Vagina (tissue), 2 donors: Measurements from ENCODE around the gene MSH3. TPM values are rescaled to one million over a fixed set of nuclear protein-coding genes. Genes with fewer than 3 reads are reported as not detected.

Experiments
- DNase-seq, 2 donors: peaks; one replicate each; pipeline ENCODE4 v3.0.0-alpha.2; 2017; ENCODE audit errors: extremely low spot score in 2 of 2
- H3K27ac ChIP-seq: fragments of 200-600 bp; sonication (generic); one replicate; pipeline ENCODE4 v1.5.1; 2019
- H3K27me3 ChIP-seq: fragments of 200-600 bp; sonication (generic); one replicate; pipeline ENCODE4 v1.5.1; 2019
- H3K36me3 ChIP-seq, 2 donors: fragments of 200-600 bp; sonication (generic); one replicate each; pipeline ENCODE4 v1.5.1; 2017 to 2019
- H3K4me1 ChIP-seq: fragments of 200-600 bp; sonication (generic); one replicate; pipeline ENCODE4 v1.5.1; 2019
- H3K4me3 ChIP-seq, 2 donors: fragments of 200-600 bp; sonication (generic); 1 replicate in 1 of 2; 2 replicates in 1 of 2; pipeline ENCODE4 v1.5.1; 2016 to 2019
- H3K9me3 ChIP-seq: fragments of 200-600 bp; sonication (generic); one replicate; pipeline ENCODE4 v1.5.1; 2019
- POLR2A ChIP-seq, 2 donors: fragments of 450-650 bp; IDR thresholded peaks; one replicate each; pipeline ENCODE4 v1.6.1; 2017; ENCODE audit warnings: antibody characterized with exemption in 2 of 2, mild to moderate bottlenecking in 2 of 2, moderate library complexity in 2 of 2
- POLR2AphosphoS5 ChIP-seq, 2 donors: sonication (generic); formaldehyde crosslinking; IDR thresholded peaks; one replicate each; pipeline ENCODE4 v1.9.0; 2017; ENCODE audit warnings: antibody characterized with exemption in 2 of 2, mild to moderate bottlenecking in 2 of 2, low read depth in 1 of 2; ENCODE audit not compliant: insufficient read depth in 1 of 2
- intact Hi-C: fragments of 100-400 bp; cut with DNase I; formaldehyde crosslinking; loops from one replicate; pipeline ENCODE4 v1.15.1; 2023
- total RNA-seq: library from RNA; depleted of rRNA; stranded (reverse); fragments of >200 nt; gene quantifications from one replicate; pipeline ENCODE4 v1.2.3, GENCODE V29; 2016
- TF ChIP-seq, protein P1 (sequence below), 3 experiments: fragments of 450-650 bp in 2 of 3; fragments of 200-600 bp in 1 of 3; sonication (generic) in 1 of 3; IDR thresholded peaks; one replicate each; pipeline ENCODE4 v1.5.1; 2017 to 2019; ENCODE audit warnings: antibody characterized with exemption in 3 of 3, mild to moderate bottlenecking in 2 of 3, moderate library complexity in 2 of 3

MSH3 gene
- total RNA-seq, 1 donor from 2014 or later: 30.0 TPM

DNA sequence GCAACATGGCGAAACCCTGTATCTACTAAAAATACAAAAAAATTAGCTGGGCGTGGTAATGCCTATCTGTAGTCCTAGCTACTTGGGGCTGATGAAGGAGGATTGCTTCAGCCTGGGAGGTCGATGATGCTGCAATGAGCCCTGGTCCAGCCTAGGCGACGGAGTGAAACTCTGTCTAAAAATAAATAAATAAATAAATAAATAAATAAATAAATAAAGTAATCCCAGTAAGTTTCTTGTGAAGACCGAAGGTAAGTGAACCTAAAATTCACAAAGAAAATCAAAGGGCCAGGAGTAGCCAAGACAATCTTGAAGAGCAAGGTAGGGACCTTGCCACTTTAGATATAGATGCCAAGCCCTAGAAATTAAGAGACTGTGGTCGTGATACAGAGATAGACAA, 68.5 kb downstream of the MSH3 start:
- intact Hi-C loops: no loop called here
- Histone ChIP-seq H3K9me3 (no peaks in the 10 kb centered on the region), H3K36me3 (peaks cover 0 to 25% of the 10 kb centered on the region in 2 donors)

DNA sequence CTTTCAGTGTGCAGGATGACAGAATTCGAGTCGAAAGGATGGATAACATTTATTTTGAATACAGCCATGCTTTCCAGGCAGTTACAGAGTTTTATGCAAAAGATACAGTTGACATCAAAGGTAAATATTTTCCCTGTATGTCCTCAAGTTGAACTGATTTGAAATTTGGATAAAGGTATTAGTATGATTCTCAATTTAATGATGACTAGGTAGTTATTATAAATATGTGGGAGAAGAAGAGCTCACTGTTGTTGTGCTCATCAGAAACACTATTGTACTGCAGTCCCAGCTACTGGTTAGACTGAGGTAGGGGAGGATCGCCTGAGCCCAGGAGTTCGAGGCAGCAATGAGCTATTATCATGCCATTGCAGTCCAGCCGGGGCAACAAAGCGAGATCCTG, 71.0 kb downstream of the MSH3 start:
- H3K27me3 ChIP-seq: no peaks in the 10 kb centered on the region
- peaks cover 0 to 30% of the 10 kb centered on the region in 2 donors for H3K36me3 ChIP-seq
- no peak overlapping the region for H3K4me3 ChIP-seq
- TF ChIP-seq, protein P1, sequence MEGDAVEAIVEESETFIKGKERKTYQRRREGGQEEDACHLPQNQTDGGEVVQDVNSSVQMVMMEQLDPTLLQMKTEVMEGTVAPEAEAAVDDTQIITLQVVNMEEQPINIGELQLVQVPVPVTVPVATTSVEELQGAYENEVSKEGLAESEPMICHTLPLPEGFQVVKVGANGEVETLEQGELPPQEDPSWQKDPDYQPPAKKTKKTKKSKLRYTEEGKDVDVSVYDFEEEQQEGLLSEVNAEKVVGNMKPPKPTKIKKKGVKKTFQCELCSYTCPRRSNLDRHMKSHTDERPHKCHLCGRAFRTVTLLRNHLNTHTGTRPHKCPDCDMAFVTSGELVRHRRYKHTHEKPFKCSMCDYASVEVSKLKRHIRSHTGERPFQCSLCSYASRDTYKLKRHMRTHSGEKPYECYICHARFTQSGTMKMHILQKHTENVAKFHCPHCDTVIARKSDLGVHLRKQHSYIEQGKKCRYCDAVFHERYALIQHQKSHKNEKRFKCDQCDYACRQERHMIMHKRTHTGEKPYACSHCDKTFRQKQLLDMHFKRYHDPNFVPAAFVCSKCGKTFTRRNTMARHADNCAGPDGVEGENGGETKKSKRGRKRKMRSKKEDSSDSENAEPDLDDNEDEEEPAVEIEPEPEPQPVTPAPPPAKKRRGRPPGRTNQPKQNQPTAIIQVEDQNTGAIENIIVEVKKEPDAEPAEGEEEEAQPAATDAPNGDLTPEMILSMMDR (IDR thresholded peaks at IDR 0.05): no peak
- TF ChIP-seq POLR2AphosphoS5 (IDR thresholded peaks at IDR 0.05; ENCODE audit: insufficient read depth in 1 of 2, low read depth in 1 of 2): no peak
- no peak for TF ChIP-seq POLR2A (IDR thresholded peaks at IDR 0.05)
- intact Hi-C loops: no loop called here
- no peak overlapping the region for H3K27ac ChIP-seq
- DNase-seq: no peak
- no peaks in the 10 kb centered on the region for H3K9me3 ChIP-seq
- H3K4me1 ChIP-seq: no peaks in the 10 kb centered on the region

More for the DNA sequence above, 68.5 kb downstream of the MSH3 start:
- Histone ChIP-seq H3K27me3 (no peaks in the 10 kb centered on the region), H3K4me3 (no peak overlapping the region), H3K27ac (no peak overlapping the region), H3K4me1 (no peaks in the 10 kb centered on the region)
- TF ChIP-seq POLR2A (IDR thresholded peaks at IDR 0.05) (no peak), POLR2AphosphoS5 (IDR thresholded peaks at IDR 0.05; ENCODE audit: insufficient read depth in 1 of 2, low read depth in 1 of 2) (no peak)
- TF ChIP-seq, protein P1 (IDR thresholded peaks at IDR 0.05): no peak
- DNase-seq: no peak

DNA sequence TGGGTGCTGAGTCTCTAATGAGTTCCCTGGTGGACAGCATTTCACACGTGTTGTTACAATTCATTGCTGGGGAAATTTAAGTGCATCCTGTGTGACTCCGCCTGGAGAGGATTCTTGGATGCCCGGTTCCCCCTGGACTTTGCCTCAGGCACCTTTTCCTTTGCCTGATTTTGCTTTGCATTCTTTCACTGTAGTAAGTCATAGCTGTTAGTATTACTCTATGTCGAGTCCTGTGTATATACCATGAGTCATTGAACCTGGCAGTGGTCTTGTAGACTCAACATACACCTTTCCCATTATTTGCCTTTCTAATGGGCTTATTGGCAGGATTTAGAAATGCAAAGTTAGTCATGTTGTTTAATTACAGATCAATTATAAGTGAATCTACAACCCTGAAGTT, 82.3 kb downstream of the MSH3 start:
- TF ChIP-seq POLR2AphosphoS5 (IDR thresholded peaks at IDR 0.05; ENCODE audit: insufficient read depth in 1 of 2, low read depth in 1 of 2) (no peak), POLR2A (IDR thresholded peaks at IDR 0.05) (no peak)
- H3K36me3 ChIP-seq: no peaks in the 10 kb centered on the region
- intact Hi-C loops: no loop called here
- no peak overlapping the region for H3K4me3 ChIP-seq
- H3K27me3 ChIP-seq: no peaks in the 10 kb centered on the region
- no peaks in the 10 kb centered on the region for H3K4me1 ChIP-seq
- no peak for DNase-seq
- H3K27ac ChIP-seq: no peak overlapping the region
- H3K9me3 ChIP-seq: no peaks in the 10 kb centered on the region

DNA sequence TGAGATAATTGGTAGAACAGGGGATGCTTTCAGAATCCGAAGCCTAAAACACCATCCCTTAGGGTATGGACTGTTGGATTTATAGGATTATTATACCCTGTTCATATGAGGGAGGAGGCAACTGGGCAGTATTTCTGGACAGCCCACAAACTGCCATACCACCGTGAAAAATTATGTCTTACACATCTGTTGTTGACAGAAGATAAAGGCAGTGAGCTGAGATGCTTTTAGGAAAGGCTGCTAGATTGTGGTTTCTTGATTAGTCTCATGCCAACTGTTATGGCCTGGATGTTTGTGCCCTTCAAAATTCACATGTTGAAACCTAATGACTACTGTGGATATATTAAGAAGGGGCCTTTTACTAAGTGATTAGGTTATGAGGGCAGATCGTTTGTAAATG, 84.0 kb downstream of the MSH3 start:
- intact Hi-C loops: no loop called here
- Histone ChIP-seq H3K4me1 (no peaks in the 10 kb centered on the region), H3K27ac (no peak overlapping the region), H3K27me3 (no peaks in the 10 kb centered on the region), H3K9me3 (no peaks in the 10 kb centered on the region), H3K4me3 (no peak overlapping the region), H3K36me3 (peaks cover 0 to 10% of the 10 kb centered on the region in 2 donors)
- TF ChIP-seq POLR2A (IDR thresholded peaks at IDR 0.05) (no peak), POLR2AphosphoS5 (IDR thresholded peaks at IDR 0.05; ENCODE audit: insufficient read depth in 1 of 2, low read depth in 1 of 2) (no peak)
- TF ChIP-seq, protein P1 (IDR thresholded peaks at IDR 0.05): no peak
- DNase-seq: no peak

DNA sequence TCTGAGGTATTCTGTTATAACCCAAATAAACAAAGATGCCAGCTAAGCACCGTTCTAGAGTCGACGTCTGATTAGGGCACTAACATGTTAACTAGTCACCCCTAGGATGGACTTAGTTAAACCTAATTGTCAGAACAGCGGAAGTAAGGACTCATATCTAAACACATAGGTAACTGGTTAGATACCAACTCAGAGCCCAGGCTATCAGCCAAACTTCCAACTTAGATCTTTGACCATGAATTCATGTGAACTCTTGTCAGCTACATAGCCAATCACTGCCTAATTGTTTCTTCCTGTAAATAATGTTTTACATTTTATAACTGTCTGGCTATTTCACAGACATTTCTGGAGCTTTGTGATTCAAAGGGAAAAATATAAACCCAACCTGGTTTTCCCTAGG, 84.6 kb downstream of the MSH3 start:
- intact Hi-C loops: no loop called here
- H3K4me1 ChIP-seq: no peaks in the 10 kb centered on the region
- no peaks in the 10 kb centered on the region for H3K27me3 ChIP-seq
- no peak for DNase-seq
- H3K36me3 ChIP-seq: peaks cover 0 to 10% of the 10 kb centered on the region in 2 donors
- H3K4me3 ChIP-seq: no peak overlapping the region
- H3K27ac ChIP-seq: no peak overlapping the region
- no peaks in the 10 kb centered on the region for H3K9me3 ChIP-seq
- no peak for TF ChIP-seq POLR2A (IDR thresholded peaks at IDR 0.05)

DNA sequence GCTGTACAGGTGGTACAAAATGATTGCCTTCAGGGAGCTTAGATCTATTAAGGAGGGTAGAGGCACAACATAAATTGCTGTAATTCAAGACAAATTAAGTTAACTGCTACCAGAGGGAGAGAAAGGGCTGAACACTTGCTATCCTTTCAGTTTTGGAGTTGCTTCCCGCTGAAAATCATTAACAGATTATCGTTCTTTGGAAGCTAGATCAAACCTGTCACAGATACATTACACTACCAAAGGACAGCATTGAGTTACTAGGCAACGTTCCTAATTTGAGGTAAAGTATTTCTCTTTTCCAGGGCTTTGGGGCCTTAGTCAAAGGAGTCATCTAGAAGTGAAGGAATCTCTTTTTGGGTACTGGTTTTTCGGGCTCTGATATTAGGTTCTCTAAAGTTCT, 85.0 kb downstream of the MSH3 start:
- intact Hi-C loops: no loop called here
- no peak overlapping the region for H3K4me3 ChIP-seq
- no peaks in the 10 kb centered on the region for H3K9me3 ChIP-seq
- TF ChIP-seq, protein P1 (IDR thresholded peaks at IDR 0.05): no peak
- TF ChIP-seq POLR2A (IDR thresholded peaks at IDR 0.05): no peak
- no peak for TF ChIP-seq POLR2AphosphoS5 (IDR thresholded peaks at IDR 0.05; ENCODE audit: insufficient read depth in 1 of 2, low read depth in 1 of 2)
- H3K36me3 ChIP-seq: peaks cover 0 to 10% of the 10 kb centered on the region in 2 donors
- DNase-seq: no peak
- H3K27ac ChIP-seq: no peak overlapping the region
- H3K27me3 ChIP-seq: no peaks in the 10 kb centered on the region
- H3K4me1 ChIP-seq: no peaks in the 10 kb centered on the region
